ENCODE measurements around the gene SPARCL1.

DNA sequence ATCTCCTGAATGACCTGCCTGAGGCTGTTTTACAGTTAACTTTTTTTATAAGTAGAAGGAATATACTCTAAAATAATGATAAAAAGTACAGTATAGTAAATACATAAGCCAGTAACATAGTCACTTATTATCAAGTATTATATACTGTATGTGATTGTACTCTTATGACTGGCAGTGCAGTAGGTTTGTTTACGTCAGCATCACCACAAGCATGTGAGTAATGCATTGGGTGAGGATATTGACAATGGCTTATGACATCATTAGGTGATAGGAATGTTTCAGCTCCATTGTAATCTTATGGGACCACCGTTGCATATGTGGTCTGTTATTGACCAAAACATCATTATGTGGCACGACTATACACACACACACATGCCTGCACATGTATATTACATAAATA, 86.3 kb downstream of the SPARCL1 start:
- TF ChIP-seq, protein P1, sequence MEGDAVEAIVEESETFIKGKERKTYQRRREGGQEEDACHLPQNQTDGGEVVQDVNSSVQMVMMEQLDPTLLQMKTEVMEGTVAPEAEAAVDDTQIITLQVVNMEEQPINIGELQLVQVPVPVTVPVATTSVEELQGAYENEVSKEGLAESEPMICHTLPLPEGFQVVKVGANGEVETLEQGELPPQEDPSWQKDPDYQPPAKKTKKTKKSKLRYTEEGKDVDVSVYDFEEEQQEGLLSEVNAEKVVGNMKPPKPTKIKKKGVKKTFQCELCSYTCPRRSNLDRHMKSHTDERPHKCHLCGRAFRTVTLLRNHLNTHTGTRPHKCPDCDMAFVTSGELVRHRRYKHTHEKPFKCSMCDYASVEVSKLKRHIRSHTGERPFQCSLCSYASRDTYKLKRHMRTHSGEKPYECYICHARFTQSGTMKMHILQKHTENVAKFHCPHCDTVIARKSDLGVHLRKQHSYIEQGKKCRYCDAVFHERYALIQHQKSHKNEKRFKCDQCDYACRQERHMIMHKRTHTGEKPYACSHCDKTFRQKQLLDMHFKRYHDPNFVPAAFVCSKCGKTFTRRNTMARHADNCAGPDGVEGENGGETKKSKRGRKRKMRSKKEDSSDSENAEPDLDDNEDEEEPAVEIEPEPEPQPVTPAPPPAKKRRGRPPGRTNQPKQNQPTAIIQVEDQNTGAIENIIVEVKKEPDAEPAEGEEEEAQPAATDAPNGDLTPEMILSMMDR (IDR thresholded peaks at IDR 0.05 in 2 of 3, conservative IDR thresholded peaks at IDR 0.05 in 1 of 3; ENCODE audit: control insufficient read depth in 2 of 3, extremely low read depth in 1 of 3, insufficient read depth in 1 of 3, low read depth in 3 of 3, low read length in 3 of 3), result no peak
- TF ChIP-seq NBN (IDR thresholded peaks at IDR 0.05) (no peak), HDAC2 (IDR thresholded peaks at IDR 0.05) (no peak), HDAC6 (IDR thresholded peaks at IDR 0.05; ENCODE audit: unreplicated experiment) (no peak), POLR2A (IDR thresholded peaks at IDR 0.05; ENCODE audit: low read depth, low read length) (no peak), POLR2AphosphoS5 (IDR thresholded peaks at IDR 0.05; ENCODE audit: low read length) (no peak), EZH2 (IDR thresholded peaks at IDR 0.05; ENCODE audit: borderline replicate concordance, control insufficient read depth, low read depth, low read length) (no peak), ZNF384 (IDR thresholded peaks at IDR 0.05; ENCODE audit: borderline replicate concordance, low read depth, low read length) (no peak), FOXM1 (IDR thresholded peaks at IDR 0.05; ENCODE audit: low read depth, low read length) (no peak)
- TF ChIP-seq, protein P2, sequence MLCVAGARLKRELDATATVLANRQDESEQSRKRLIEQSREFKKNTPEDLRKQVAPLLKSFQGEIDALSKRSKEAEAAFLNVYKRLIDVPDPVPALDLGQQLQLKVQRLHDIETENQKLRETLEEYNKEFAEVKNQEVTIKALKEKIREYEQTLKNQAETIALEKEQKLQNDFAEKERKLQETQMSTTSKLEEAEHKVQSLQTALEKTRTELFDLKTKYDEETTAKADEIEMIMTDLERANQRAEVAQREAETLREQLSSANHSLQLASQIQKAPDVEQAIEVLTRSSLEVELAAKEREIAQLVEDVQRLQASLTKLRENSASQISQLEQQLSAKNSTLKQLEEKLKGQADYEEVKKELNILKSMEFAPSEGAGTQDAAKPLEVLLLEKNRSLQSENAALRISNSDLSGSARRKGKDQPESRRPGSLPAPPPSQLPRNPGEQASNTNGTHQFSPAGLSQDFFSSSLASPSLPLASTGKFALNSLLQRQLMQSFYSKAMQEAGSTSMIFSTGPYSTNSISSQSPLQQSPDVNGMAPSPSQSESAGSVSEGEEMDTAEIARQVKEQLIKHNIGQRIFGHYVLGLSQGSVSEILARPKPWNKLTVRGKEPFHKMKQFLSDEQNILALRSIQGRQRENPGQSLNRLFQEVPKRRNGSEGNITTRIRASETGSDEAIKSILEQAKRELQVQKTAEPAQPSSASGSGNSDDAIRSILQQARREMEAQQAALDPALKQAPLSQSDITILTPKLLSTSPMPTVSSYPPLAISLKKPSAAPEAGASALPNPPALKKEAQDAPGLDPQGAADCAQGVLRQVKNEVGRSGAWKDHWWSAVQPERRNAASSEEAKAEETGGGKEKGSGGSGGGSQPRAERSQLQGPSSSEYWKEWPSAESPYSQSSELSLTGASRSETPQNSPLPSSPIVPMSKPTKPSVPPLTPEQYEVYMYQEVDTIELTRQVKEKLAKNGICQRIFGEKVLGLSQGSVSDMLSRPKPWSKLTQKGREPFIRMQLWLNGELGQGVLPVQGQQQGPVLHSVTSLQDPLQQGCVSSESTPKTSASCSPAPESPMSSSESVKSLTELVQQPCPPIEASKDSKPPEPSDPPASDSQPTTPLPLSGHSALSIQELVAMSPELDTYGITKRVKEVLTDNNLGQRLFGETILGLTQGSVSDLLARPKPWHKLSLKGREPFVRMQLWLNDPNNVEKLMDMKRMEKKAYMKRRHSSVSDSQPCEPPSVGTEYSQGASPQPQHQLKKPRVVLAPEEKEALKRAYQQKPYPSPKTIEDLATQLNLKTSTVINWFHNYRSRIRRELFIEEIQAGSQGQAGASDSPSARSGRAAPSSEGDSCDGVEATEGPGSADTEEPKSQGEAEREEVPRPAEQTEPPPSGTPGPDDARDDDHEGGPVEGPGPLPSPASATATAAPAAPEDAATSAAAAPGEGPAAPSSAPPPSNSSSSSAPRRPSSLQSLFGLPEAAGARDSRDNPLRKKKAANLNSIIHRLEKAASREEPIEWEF (IDR thresholded peaks at IDR 0.05; ENCODE audit: insufficient replicate concordance, low read depth, low read length), result no peak
- TF ChIP-seq, protein P3, sequence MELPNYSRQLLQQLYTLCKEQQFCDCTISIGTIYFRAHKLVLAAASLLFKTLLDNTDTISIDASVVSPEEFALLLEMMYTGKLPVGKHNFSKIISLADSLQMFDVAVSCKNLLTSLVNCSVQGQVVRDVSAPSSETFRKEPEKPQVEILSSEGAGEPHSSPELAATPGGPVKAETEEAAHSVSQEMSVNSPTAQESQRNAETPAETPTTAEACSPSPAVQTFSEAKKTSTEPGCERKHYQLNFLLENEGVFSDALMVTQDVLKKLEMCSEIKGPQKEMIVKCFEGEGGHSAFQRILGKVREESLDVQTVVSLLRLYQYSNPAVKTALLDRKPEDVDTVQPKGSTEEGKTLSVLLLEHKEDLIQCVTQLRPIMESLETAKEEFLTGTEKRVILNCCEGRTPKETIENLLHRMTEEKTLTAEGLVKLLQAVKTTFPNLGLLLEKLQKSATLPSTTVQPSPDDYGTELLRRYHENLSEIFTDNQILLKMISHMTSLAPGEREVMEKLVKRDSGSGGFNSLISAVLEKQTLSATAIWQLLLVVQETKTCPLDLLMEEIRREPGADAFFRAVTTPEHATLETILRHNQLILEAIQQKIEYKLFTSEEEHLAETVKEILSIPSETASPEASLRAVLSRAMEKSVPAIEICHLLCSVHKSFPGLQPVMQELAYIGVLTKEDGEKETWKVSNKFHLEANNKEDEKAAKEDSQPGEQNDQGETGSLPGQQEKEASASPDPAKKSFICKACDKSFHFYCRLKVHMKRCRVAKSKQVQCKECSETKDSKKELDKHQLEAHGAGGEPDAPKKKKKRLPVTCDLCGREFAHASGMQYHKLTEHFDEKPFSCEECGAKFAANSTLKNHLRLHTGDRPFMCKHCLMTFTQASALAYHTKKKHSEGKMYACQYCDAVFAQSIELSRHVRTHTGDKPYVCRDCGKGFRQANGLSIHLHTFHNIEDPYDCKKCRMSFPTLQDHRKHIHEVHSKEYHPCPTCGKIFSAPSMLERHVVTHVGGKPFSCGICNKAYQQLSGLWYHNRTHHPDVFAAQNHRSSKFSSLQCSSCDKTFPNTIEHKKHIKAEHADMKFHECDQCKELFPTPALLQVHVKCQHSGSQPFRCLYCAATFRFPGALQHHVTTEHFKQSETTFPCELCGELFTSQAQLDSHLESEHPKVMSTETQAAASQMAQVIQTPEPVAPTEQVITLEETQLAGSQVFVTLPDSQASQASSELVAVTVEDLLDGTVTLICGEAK (IDR thresholded peaks at IDR 0.05; ENCODE audit: borderline replicate concordance), result no peak
- TF ChIP-seq, protein P4, sequence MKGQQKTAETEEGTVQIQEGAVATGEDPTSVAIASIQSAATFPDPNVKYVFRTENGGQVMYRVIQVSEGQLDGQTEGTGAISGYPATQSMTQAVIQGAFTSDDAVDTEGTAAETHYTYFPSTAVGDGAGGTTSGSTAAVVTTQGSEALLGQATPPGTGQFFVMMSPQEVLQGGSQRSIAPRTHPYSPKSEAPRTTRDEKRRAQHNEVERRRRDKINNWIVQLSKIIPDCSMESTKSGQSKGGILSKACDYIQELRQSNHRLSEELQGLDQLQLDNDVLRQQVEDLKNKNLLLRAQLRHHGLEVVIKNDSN (IDR thresholded peaks at IDR 0.05; ENCODE audit: borderline replicate concordance, extremely low read length, insufficient read depth, low read depth, low read length), result no peak

Measured in GM12878 (cell line).